Mesothelial cell of epicardium (in vitro differentiated cells): ENCODE results near the gene AP4M1. TPM values are rescaled to one million over a fixed set of nuclear protein-coding genes. Genes with fewer than 3 reads are reported as not detected.

Source experiments
- DNase-seq, 2 experiments: peaks; one replicate each; pipeline ENCODE4 v3.0.0; 2021; ENCODE audit warnings: low spot score in 2 of 2; ENCODE audit not compliant: unreplicated experiment in 2 of 2
- H3K27ac Mint-ChIP-seq: 2 replicates; pipeline ENCODE4 v1.8.0; 2021; ENCODE audit warnings: mixed read lengths
- H3K27me3 Mint-ChIP-seq: 2 replicates; pipeline ENCODE4 v1.8.0; 2021; ENCODE audit warnings: low read depth, mixed read lengths
- H3K36me3 Mint-ChIP-seq: 2 replicates; pipeline ENCODE4 v1.8.0; 2021; ENCODE audit warnings: mixed read lengths
- H3K4me1 Mint-ChIP-seq: 2 replicates; pipeline ENCODE4 v1.8.0; 2021; ENCODE audit warnings: mixed read lengths
- H3K4me3 Mint-ChIP-seq: 2 replicates; pipeline ENCODE4 v1.8.0; 2021; ENCODE audit warnings: mild to moderate bottlenecking, moderate library complexity, mixed read lengths
- H3K9me3 Mint-ChIP-seq: 2 replicates; pipeline ENCODE4 v1.8.0; 2021; ENCODE audit warnings: mixed read lengths
- CTCF ChIP-seq: fragments of 200-600 bp; sonication (generic); IDR thresholded peaks from one replicate; pipeline ENCODE4 v1.5.0; 2021; ENCODE audit warnings: antibody characterized with exemption; ENCODE audit not compliant: unreplicated experiment
- microRNA-seq: library from miRNA; unstranded; fragments of <30 nt; microRNA quantifications from one replicate; pipeline ENCODE4 v1.2.0, GENCODE V29; 2021; ENCODE audit warnings: inconsistent platforms, mixed read lengths
- total RNA-seq: library from RNA; stranded (reverse); gene quantifications from 3 replicates; pipeline ENCODE4 v1.2.1, GENCODE V29; 2021

AP4M1 gene
- total RNA-seq, 1 donor from 2014 or later: 25.6 TPM

GRCh38 chr7:100155553-100156317, 54.3 kb downstream of the AP4M1 start:
- no peak overlapping the region for H3K27ac Mint-ChIP-seq
- DNase-seq: no peak
- H3K27me3 Mint-ChIP-seq: no peaks in the 10 kb centered on the region
- peaks cover 10% of the 10 kb centered on the region for H3K4me1 Mint-ChIP-seq
- TF ChIP-seq CTCF: no peak
- no peaks in the 10 kb centered on the region for H3K9me3 Mint-ChIP-seq
- no peak overlapping the region for H3K4me3 Mint-ChIP-seq
- peaks cover 5% of the 10 kb centered on the region for H3K36me3 Mint-ChIP-seq

GRCh38 chr7:100156331-100157068, 55.1 kb downstream of the AP4M1 start:
- Mint-ChIP-seq H3K36me3 (peaks cover 5% of the 10 kb centered on the region), H3K27me3 (no peaks in the 10 kb centered on the region), H3K4me3 (peak overlapping the region; percentile 68), H3K27ac (peak overlapping the region; percentile 53), H3K4me1 (peaks cover 10% of the 10 kb centered on the region), H3K9me3 (no peaks in the 10 kb centered on the region)
- DNase-seq: no peak
- no peak for TF ChIP-seq CTCF

GRCh38 chr7:100157069-100157333, 55.6 kb downstream of the AP4M1 start:
- DNase-seq: no peak
- no peaks in the 10 kb centered on the region for H3K9me3 Mint-ChIP-seq
- peaks cover 10% of the 10 kb centered on the region for H3K4me1 Mint-ChIP-seq
- H3K27me3 Mint-ChIP-seq: no peaks in the 10 kb centered on the region
- H3K4me3 Mint-ChIP-seq: peak overlapping the region; percentile 68
- no peak for TF ChIP-seq CTCF
- H3K36me3 Mint-ChIP-seq: peaks cover 5% of the 10 kb centered on the region
- peak overlapping the region; percentile 53 for H3K27ac Mint-ChIP-seq

GRCh38 chr7:100157334-100158228, 56.1 kb downstream of the AP4M1 start:
- H3K27me3 Mint-ChIP-seq: no peaks in the 10 kb centered on the region
- no peak for DNase-seq
- no peak for TF ChIP-seq CTCF

More at GRCh38 chr7:100157334-100158228, 56.1 kb downstream of the AP4M1 start:
- Mint-ChIP-seq H3K4me3 (peak overlapping the region; percentile 68), H3K27ac (peak overlapping the region; percentile 67), H3K36me3 (peaks cover 1% of the 10 kb centered on the region), H3K4me1 (peaks cover 11% of the 10 kb centered on the region), H3K9me3 (no peaks in the 10 kb centered on the region)

Small RNA genes within 50 kb of the gene (microRNA-seq; reads per million reads assigned to microRNA genes)
- gene MIR106B (9,726 reads per million, percentile 96 among the genes with 10 or more reads in this experiment), gene MIR25 (1,029 reads per million, percentile 81 among the genes with 10 or more reads in this experiment), gene MIR4658 (not detected), gene MIR93 (14,691 reads per million, percentile 96 among the genes with 10 or more reads in this experiment)

Other genes starting within 250 kb of the AP4M1 start
- gene OR2AE1, start 224.6 kb upstream of the AP4M1 start, total RNA-seq: 0.20 to 0.63 TPM (median 0.24 TPM) in 3 replicates
- gene TRIM4, start 182.1 kb upstream of the AP4M1 start, total RNA-seq: 13.1 to 14.1 TPM (median 13.6 TPM) in 3 replicates
- gene GJC3, start 172.0 kb upstream of the AP4M1 start, total RNA-seq: 0.27 to 0.54 TPM in 2 of 3 replicates, not detected in the other
- 0.27 to 0.56 TPM in 2 of 3 replicates, not detected in the other for gene AZGP1, start 125.6 kb upstream of the AP4M1 start, total RNA-seq
- gene ZKSCAN1, start 86.0 kb upstream of the AP4M1 start, total RNA-seq: 143 to 149 TPM (median 143 TPM) in 3 replicates
- gene ZSCAN21, start 51.9 kb upstream of the AP4M1 start, total RNA-seq: 17.0 to 17.6 TPM (median 17.4 TPM) in 3 replicates
- 78.6 to 85.9 TPM (median 81.1 TPM) in 3 replicates for gene ZNF3, start 19.9 kb upstream of the AP4M1 start, total RNA-seq
- 96.4 to 103 TPM (median 97.7 TPM) in 3 replicates for gene COPS6, start 12.7 kb upstream of the AP4M1 start, total RNA-seq
- gene MCM7, start 246 bp upstream of the AP4M1 start, total RNA-seq: 170 to 172 TPM (median 171 TPM) in 3 replicates
- gene TAF6, start 17.7 kb downstream of the AP4M1 start, total RNA-seq: 63.7 to 68.8 TPM (median 66.2 TPM) in 3 replicates
- gene CNPY4, start 18.0 kb downstream of the AP4M1 start, total RNA-seq: 26.1 to 27.9 TPM (median 27.4 TPM) in 3 replicates
- 2.9 to 3.5 TPM (median 2.9 TPM) in 3 replicates for gene MBLAC1, start 25.3 kb downstream of the AP4M1 start, total RNA-seq
- gene LAMTOR4, start 47.3 kb downstream of the AP4M1 start, total RNA-seq: 97.2 to 109 TPM (median 105 TPM) in 3 replicates
- gene TRAPPC14, start 57.1 kb downstream of the AP4M1 start, total RNA-seq: 22.0 to 23.6 TPM (median 23.3 TPM) in 3 replicates
- 9.4 to 10.1 TPM (median 9.4 TPM) in 3 replicates for gene GAL3ST4, start 67.0 kb downstream of the AP4M1 start, total RNA-seq
- 49.8 to 50.6 TPM (median 50.0 TPM) in 3 replicates for gene GPC2, start 75.7 kb downstream of the AP4M1 start, total RNA-seq
- gene STAG3, start 76.3 kb downstream of the AP4M1 start, total RNA-seq: 0.94 to 1.9 TPM (median 1.4 TPM) in 3 replicates
- not detected in 3 replicates for gene PVRIG, start 118.3 kb downstream of the AP4M1 start, total RNA-seq
- not detected in 3 replicates for gene SPDYE3, start 206.1 kb downstream of the AP4M1 start, total RNA-seq